Epithelial cell of esophagus (primary cell): ENCODE results near the gene KLHL26.

ENCODE experiments used
- DNase-seq: peaks from one replicate; pipeline ENCODE4 v3.0.0; 2010; ENCODE audit warnings: low read depth
- H3K4me3 ChIP-seq: 2 replicates; pipeline ENCODE4 v1.5.1; 2011; ENCODE audit warnings: mild to moderate bottlenecking, low read length, control low read depth
- CTCF ChIP-seq: IDR thresholded peaks from 2 replicates; pipeline ENCODE4 v1.5.1; 2011; ENCODE audit warnings: low read depth, mild to moderate bottlenecking, low read length, control low read depth, inconsistent platforms; ENCODE audit not compliant: insufficient read depth; ENCODE audit errors: missing control alignments

The KLHL26 gene

GRCh38 chr19:18704971-18705370, 68.1 kb downstream of the KLHL26 start:
- TF ChIP-seq CTCF, result no peak
- DNase-seq, result no peak
- H3K4me3 ChIP-seq, result no peak overlapping the region

DNA sequence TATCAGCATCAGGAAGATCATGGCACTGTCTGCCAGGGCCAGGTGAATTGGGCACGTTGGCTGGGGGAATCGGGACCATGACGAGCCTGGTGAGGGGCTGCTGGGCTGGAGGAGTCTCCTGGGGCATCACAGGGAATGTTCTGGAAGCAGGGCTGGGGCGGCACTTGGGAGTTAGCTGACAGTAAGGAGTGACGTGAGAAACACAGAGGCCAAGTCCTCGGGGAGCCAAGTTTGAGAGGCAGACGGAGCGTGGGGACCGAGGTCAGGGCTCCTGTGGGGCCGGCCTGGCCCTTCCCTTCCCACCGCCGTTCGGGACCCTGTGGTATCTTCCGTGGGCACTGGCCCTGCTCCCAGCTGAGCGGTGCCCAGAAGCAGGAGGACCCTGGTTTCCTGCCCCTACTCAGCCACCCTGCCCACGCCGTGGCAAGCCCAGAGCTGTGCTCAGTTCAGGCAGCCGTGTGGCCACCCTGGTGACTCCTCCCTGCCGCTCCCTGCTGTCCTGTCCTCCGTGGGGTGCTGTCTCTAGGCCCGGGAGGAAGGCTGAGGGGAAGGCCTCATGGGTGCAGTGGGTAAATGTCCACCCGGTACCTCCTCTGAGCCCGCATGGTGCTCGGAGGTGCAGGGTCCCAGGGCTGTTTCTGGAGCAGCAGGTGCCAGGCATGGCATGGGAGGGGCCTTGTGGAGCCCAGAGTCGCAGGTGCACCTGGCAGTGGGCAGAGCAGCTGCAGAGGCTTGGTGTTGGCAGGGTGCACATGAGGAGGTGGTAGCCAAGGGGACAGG, 71.8 kb downstream of the KLHL26 start:
- no peak overlapping the region for H3K4me3 ChIP-seq
- no peak for TF ChIP-seq CTCF
- no peak for DNase-seq

DNA sequence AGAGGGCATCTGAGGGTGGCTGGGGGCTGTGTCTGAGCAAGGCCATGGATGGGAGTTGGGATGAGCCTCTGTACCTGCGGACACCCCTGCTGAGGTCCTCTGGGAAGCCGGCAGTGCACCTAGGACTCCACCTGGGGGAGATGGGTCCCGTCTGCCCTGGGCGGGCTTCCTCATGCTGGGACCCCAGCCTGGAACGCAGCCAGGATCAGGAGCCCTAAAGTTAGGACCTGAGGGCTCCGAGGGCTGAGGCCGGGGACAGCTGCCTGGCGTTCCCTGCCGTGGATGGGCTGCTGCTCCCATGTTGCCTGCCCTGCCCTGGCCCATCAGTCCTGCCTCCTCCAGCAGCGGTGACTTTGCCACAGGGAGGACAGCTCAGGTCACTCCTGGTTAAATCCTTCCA, 72.7 kb downstream of the KLHL26 start:
- TF ChIP-seq CTCF, result no peak
- no peak for DNase-seq
- H3K4me3 ChIP-seq, result no peak overlapping the region

DNA sequence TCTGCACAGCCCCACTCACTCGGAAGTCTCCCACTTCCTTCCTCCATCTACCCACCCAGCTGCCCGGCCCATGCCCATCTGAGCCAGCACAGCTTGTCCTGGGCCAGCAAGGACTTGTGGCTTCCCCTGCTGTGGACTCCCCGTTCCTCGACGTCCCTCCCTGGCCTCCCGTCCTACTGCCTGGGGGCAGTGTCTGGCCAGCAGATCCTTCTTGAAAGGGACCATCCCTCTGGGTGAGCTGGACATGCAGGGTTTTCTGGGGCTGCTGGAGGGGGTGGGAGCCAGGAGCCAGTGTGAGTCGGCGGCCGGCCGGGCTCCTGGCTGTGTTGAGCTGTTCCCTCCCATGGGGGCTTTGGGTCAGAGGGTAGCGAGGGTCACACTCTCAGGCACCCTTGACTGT, 73.4 kb downstream of the KLHL26 start:
- DNase-seq, result no peak
- no peak for TF ChIP-seq CTCF
- H3K4me3 ChIP-seq, result no peak overlapping the region

GRCh38 chr19:18710996-18711751, 74.3 kb downstream of the KLHL26 start:
- no peak for DNase-seq
- H3K4me3 ChIP-seq, result no peak overlapping the region
- TF ChIP-seq CTCF, result no peak

GRCh38 chr19:18711893-18712292, 75.1 kb downstream of the KLHL26 start:
- no peak overlapping the region for H3K4me3 ChIP-seq
- TF ChIP-seq CTCF, result no peak
- no peak for DNase-seq
